Natural killer cell (primary cell): ENCODE results near the gene EBNA1BP2. TPM values are rescaled to one million over a fixed set of nuclear protein-coding genes. Genes with fewer than 3 reads are reported as not detected.
"Not testable (repeated sequence)": the region's sequence is repeated elsewhere in the genome, so short reads cannot be mapped to it uniquely, and the experiment has no call there.

Experiments used
- ATAC-seq, 3 donors: fragments of 150-1000 bp in 2 of 3; fragments of 200-7000 bp in 1 of 3; cut with Tn5 transposase; 1 replicate in 1 of 3; 2 replicates in 2 of 3; pipeline ENCODE4 v1.10.0; 2021; ENCODE audit warnings: mild to moderate bottlenecking in 2 of 3, moderate library complexity in 2 of 3
- DNase-seq, 2 donors: peaks; one replicate each; pipeline versions ENCODE4 v3.0.0 to v3.0.0-alpha.2; 2013 to 2021; ENCODE audit warnings: mixed read lengths in 1 of 2
- H3K27ac ChIP-seq: one replicate; pipeline ENCODE4 v1.5.1; 2013; ENCODE audit warnings: mild to moderate bottlenecking, low read length
- H3K27me3 ChIP-seq: one replicate; pipeline ENCODE4 v1.6.1; 2013; ENCODE audit warnings: low read length; ENCODE audit not compliant: control insufficient read depth, insufficient read depth
- H3K36me3 ChIP-seq: one replicate; pipeline ENCODE4 v1.6.1; 2013; ENCODE audit warnings: low read length; ENCODE audit not compliant: control insufficient read depth, insufficient read depth
- H3K4me1 ChIP-seq: one replicate; pipeline ENCODE4 v1.6.1; 2013; ENCODE audit warnings: low read length; ENCODE audit not compliant: control insufficient read depth, insufficient read depth
- H3K4me3 ChIP-seq: one replicate; pipeline ENCODE4 v1.5.1; 2013; ENCODE audit warnings: low read length
- H3K9me3 ChIP-seq: one replicate; pipeline ENCODE4 v1.6.1; 2013; ENCODE audit warnings: low read length; ENCODE audit not compliant: control insufficient read depth, insufficient read depth
- H3K27ac Mint-ChIP-seq, 2 donors: one replicate each; pipeline ENCODE4 v1.8.0; 2022; ENCODE audit warnings: mild to moderate bottlenecking in 2 of 2, mixed read lengths in 2 of 2, moderate library complexity in 1 of 2
- H3K27me3 Mint-ChIP-seq, 2 donors: one replicate each; pipeline ENCODE4 v1.8.0; 2022; ENCODE audit warnings: low read depth in 2 of 2, mixed read lengths in 2 of 2
- H3K36me3 Mint-ChIP-seq: one replicate; pipeline ENCODE4 v1.8.0; 2022; ENCODE audit warnings: mixed read lengths
- H3K4me1 Mint-ChIP-seq, 2 donors: one replicate each; pipeline ENCODE4 v1.8.0; 2022; ENCODE audit warnings: mixed read lengths in 2 of 2
- H3K4me3 Mint-ChIP-seq: one replicate; pipeline ENCODE4 v1.8.0; 2022; ENCODE audit warnings: mild to moderate bottlenecking, moderate library complexity, mixed read lengths
- H3K9me3 Mint-ChIP-seq, 2 donors: one replicate each; pipeline ENCODE4 v1.8.0; 2022; ENCODE audit warnings: mixed read lengths in 2 of 2
- CTCF ChIP-seq: fragments of 200-600 bp; IDR thresholded peaks from one replicate; pipeline ENCODE4 v1.8.0; 2022; ENCODE audit warnings: antibody characterized with exemption
- WGBS: methylation state at CpG from one replicate; pipeline ENCODE4 v1.1.7; 2013; ENCODE audit warnings: missing lambda C conversion rate; ENCODE audit not compliant: insufficient coverage; 5-methylcytosine and 5-hydroxymethylcytosine counted together
- intact Hi-C: fragments of 100-400 bp; cut with micrococcal nuclease; formaldehyde crosslinking; loops from one replicate; pipeline ENCODE4 v1.14.2; 2022
- total RNA-seq, 4 donors: library from RNA; stranded (reverse); fragments of 120-200 nt in 1 of 4; gene quantifications; one replicate each; pipeline versions ENCODE4 v1.2.3 to v1.2.4, GENCODE V29; 2013 to 2022

EBNA1BP2 gene
- total RNA-seq, 3 donors from 2014 or later (not counting 1 experiment from before 2014, with no cell fraction given) = 21.2 to 28.5 (median 23.6) TPM

GRCh38 chr1:43217747-43218146 lies 45.7 kb upstream of the EBNA1BP2 start:
- Mint-ChIP-seq H3K4me1 (no peaks in the 10 kb centered on the region), H3K27me3 (peaks cover 9 to 16% of the 10 kb centered on the region in 2 donors), H3K4me3 (no peak overlapping the region), H3K27ac (no peak overlapping the region), H3K9me3 (no peaks in the 10 kb centered on the region), H3K36me3 (no peaks in the 10 kb centered on the region)
- TF ChIP-seq CTCF = no peak
- ATAC-seq = no peak
- DNase-seq = no peak
- no peak overlapping the region for H3K4me3 ChIP-seq
- peaks cover 5% of the 10 kb centered on the region for H3K4me1 ChIP-seq
- no peaks in the 10 kb centered on the region for H3K9me3 ChIP-seq
- no peaks in the 10 kb centered on the region for H3K27me3 ChIP-seq
- intact Hi-C loops = no loop called here
- WGBS = 88% methylated on average over 10 of the region's 10 CpGs
- no peak overlapping the region for H3K27ac ChIP-seq
- H3K36me3 ChIP-seq = no peaks in the 10 kb centered on the region

- no peak overlapping the region for H3K27ac Mint-ChIP-seq
- no peak for DNase-seq
- Histone ChIP-seq H3K27ac (no peak overlapping the region), H3K4me3 (no peak overlapping the region), H3K27me3 (no peaks in the 10 kb centered on the region), H3K4me1 (no peaks in the 10 kb centered on the region), H3K9me3 (no peaks in the 10 kb centered on the region), H3K36me3 (no peaks in the 10 kb centered on the region)
- no peaks in the 10 kb centered on the region for H3K4me1 Mint-ChIP-seq
- no peaks in the 10 kb centered on the region for H3K36me3 Mint-ChIP-seq
- 77% methylated on average over 7 of the region's 7 CpGs for WGBS
- no peak for ATAC-seq
- H3K27me3 Mint-ChIP-seq = peaks cover 9 to 18% of the 10 kb centered on the region in 2 donors
- H3K9me3 Mint-ChIP-seq = no peaks in the 10 kb centered on the region
- intact Hi-C loops = no loop called here
- TF ChIP-seq CTCF = no peak
- H3K4me3 Mint-ChIP-seq = no peak overlapping the region
These were observed 42.7 kb upstream of the EBNA1BP2 start for GRCh38 chr1:43214501-43215444.

GRCh38 chr1:43208277-43208676 lies 36.2 kb upstream of the EBNA1BP2 start:
- H3K4me1 ChIP-seq, H3K9me3 Mint-ChIP-seq, H3K4me1 Mint-ChIP-seq, ATAC-seq, H3K27ac Mint-ChIP-seq, intact Hi-C loops, H3K36me3 Mint-ChIP-seq, H3K4me3 Mint-ChIP-seq, DNase-seq, H3K27me3 ChIP-seq, H3K36me3 ChIP-seq, H3K27ac ChIP-seq, H3K4me3 ChIP-seq, H3K9me3 ChIP-seq: not testable (repeated sequence)
- WGBS = 95% methylated on average over 6 of the region's 8 CpGs
- peaks cover 7 to 18% of the 10 kb centered on the region in 2 donors for H3K27me3 Mint-ChIP-seq

GRCh38 chr1:43207229-43207853 lies 35.3 kb upstream of the EBNA1BP2 start:
- 83% methylated on average over 12 of the region's 12 CpGs for WGBS
- Histone ChIP-seq H3K4me1 (no peaks in the 10 kb centered on the region), H3K9me3 (no peaks in the 10 kb centered on the region), H3K4me3 (no peak overlapping the region), H3K27me3 (no peaks in the 10 kb centered on the region), H3K36me3 (no peaks in the 10 kb centered on the region), H3K27ac (no peak overlapping the region)
- H3K27me3 Mint-ChIP-seq = peaks cover 5 to 18% of the 10 kb centered on the region in 2 donors
- peaks cover 0 to 3% of the 10 kb centered on the region in 2 donors for H3K9me3 Mint-ChIP-seq
- no peaks in the 10 kb centered on the region for H3K36me3 Mint-ChIP-seq
- no peak overlapping the region for H3K4me3 Mint-ChIP-seq
- no peak overlapping the region for H3K27ac Mint-ChIP-seq
- no peaks in the 10 kb centered on the region for H3K4me1 Mint-ChIP-seq
- ATAC-seq (no peak), DNase-seq (no peak)
- intact Hi-C loops = no loop called here
- no peak for TF ChIP-seq CTCF
